ENCODE results near the gene ARHGEF25.
"Not testable (repeated sequence)": the region's sequence is repeated elsewhere in the genome, so short reads cannot be mapped to it uniquely, and the experiment has no call there.

Gene ARHGEF25

DNA sequence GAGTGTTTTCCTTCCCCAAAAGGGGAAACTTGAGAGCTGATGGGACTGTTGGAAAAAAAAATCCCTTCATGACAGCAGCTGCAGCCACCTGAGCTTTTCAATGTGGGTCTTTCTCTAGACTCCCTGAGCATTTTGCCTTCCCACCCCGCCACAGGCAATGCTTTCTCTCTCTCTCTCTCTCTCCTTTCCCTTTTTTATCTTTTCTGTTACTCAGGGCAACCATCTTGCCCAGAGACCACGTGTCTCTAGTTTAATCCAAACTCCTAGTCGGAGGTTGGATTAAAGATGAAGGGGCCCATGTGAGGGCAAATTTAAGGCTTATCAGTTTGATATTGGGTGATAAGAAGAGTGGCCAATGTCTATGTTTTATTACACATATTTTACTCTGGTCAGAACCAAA is 47.7 kb downstream of the ARHGEF25 start:
- DNase-seq (ENCODE audit: low read depth, low spot score) = no peak
- H3K4me3 ChIP-seq (ENCODE audit: low read length) = no peak overlapping the region

GRCh38 chr12:57661376-57661775 is 50.1 kb downstream of the ARHGEF25 start:
- H3K4me3 ChIP-seq (ENCODE audit: low read length) = no peak overlapping the region
- DNase-seq (ENCODE audit: low read depth, low spot score) = no peak

DNA sequence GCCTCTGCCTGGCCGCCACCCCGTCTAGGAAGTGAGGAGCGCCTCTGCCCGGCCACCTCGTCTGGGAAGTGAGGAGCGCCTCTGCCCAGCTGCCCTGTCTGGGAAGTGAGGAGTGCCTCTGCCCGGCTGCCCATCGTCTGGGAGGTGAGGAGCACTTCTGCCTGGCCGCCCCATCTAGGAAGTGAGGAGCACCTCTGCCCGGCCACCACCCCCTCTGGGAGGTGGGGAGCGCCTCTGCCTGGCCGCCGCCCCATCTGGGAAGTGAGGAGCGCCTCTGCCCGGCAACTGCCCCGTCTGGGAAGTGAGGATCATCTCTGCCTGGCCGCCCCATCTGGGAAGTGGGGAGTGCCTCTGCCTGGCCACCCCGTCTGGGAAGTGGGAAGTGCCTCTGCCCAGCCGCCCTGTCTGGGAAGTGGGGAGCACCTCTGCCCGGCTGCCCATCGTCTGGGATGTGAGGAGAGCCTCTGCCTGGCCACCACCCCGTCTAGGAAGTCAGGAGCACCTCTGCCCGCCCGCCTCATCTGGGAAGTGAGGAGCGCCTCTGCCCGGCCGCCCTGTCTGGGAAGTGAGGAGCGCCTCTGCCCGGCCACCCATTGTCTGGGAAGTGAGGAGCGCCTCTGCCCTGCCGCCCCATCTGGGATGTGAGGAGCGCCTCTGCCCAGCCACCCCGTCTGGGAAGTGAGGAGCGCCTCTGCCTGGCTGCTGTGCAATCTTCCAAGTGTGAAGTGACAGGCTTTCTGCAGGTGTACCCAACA is 54.0 kb downstream of the ARHGEF25 start:
- not testable (repeated sequence) for H3K4me3 ChIP-seq (ENCODE audit: low read length); DNase-seq (ENCODE audit: low read depth, low spot score)
